Measurements from ENCODE around the gene KIF2C. TPM values are rescaled to one million over a fixed set of nuclear protein-coding genes. Genes with fewer than 3 reads are reported as not detected.
A peak's percentile ranks its signal among the peaks of the same experiment; 100 is the strongest.
"Not testable (repeated sequence)": the region's sequence is repeated elsewhere in the genome, so short reads cannot be mapped to it uniquely, and the experiment has no call there.

The KIF2C gene
- total and polyA plus RNA-seq, 2 experiments from 2014 or later: 5.8 to 6.7 TPM

GRCh38 chr1:44808063-44808937 is 68.7 kb downstream of the KIF2C start, which contains the start of gene BTBD19:
BTBD19 (plus strand) TSS chr1:44808523; CDS start chr1:44808821, 298 bp downstream.
- TF ChIP-seq EZH2phosphoT487 (IDR thresholded peaks at IDR 0.05; ENCODE audit: low read depth, severe bottlenecking, unreplicated experiment): no peak
- no peak for TF ChIP-seq CTCF (IDR thresholded peaks at IDR 0.05; ENCODE audit: poor library complexity)
- no peak for TF ChIP-seq EZH2 (IDR thresholded peaks at IDR 0.05; ENCODE audit: borderline replicate concordance)
- Histone ChIP-seq H3K4me1 (ENCODE audit: insufficient read depth) (peaks cover 51% of the 10 kb centered on the region), H3K9me2 (replicated peaks; ENCODE audit: insufficient read depth) (no peaks in the 10 kb centered on the region), H3K36me3 (replicated peaks; ENCODE audit: insufficient read depth, low read depth) (no peaks in the 10 kb centered on the region), H3K4me3 (no peak within 1 kb of the TSS), H3K27ac (peak within 1 kb of the TSS; percentile 100), H2AFZ (no peak within 1 kb of the TSS), H3K4me2 (peak within 1 kb of the TSS; percentile 75), H4K20me1 (ENCODE audit: insufficient read depth, poor library complexity, severe bottlenecking) (no peaks in the 10 kb centered on the region), H3K79me2 (peaks cover 17% of the 10 kb centered on the region), H3K27me3 (no peaks in the 10 kb centered on the region), H3K9me3 (ENCODE audit: low read depth) (no peaks in the 10 kb centered on the region)
- 27% methylated on average over 23 of the region's 23 CpGs for WGBS (ENCODE audit: low lambda C conversion rate, missing lambda C conversion rate)
- DNase-seq (ENCODE audit: low spot score): peak; percentile 95

DNA sequence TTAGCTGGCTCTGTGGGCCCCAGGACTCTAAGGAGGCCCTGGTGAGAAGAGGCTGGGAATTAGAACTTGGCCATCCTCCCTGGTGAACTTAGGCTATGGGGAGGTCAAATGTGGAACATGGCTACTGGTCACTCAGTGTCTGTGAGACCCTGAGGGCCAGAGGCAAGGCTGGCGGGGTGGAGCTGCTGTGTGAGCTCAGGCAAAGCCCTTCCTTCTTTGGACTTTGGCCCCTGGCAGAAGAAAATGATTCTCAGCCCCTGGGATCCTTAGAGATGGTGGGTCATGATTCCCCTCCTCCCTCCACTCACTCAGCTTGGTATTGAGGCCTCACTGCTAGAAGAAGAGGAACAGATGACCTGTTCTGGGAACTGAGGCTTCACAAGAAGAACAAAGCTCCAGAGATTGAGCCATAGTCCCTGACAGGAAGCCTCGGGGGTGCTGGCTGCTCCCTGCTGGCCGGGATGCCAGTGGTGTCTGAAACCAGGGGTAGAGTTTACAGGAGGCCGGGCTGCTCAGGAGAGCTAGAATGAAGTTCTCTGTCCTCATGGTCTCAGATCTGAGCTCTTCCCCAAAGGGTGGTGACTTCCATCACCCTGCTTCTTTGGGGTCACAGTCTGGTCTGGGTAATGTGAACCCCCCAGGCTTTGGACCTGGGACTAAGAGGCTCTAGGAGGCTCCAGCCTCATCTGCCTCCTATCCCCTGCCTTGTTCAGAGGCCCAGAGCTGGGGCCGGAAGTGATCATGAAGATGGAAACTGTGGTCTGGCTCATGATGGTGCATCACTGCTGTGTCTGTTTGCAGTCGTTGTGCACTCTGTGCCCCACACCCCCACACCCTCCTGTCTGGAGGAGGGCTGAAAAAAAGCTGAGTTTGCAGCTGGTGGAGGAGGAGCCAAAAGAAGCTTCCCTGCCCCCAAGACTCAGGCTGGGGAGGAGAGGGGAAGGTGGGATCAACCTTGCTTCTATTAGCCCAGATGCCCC is 69.6 kb downstream of the KIF2C start:
- peak; percentile 79 for DNase-seq (ENCODE audit: low spot score)
- Histone ChIP-seq H3K4me2 (peak overlapping the region; percentile 75), H3K27ac (peak overlapping the region; percentile 100), H3K4me3 (no peak overlapping the region), H3K4me1 (ENCODE audit: insufficient read depth) (peaks cover 53% of the 10 kb centered on the region), H3K27me3 (no peaks in the 10 kb centered on the region), H3K79me2 (peaks cover 17% of the 10 kb centered on the region), H2AFZ (no peak overlapping the region), H4K20me1 (ENCODE audit: insufficient read depth, poor library complexity, severe bottlenecking) (no peaks in the 10 kb centered on the region), H3K36me3 (replicated peaks; ENCODE audit: insufficient read depth, low read depth) (no peaks in the 10 kb centered on the region), H3K9me2 (replicated peaks; ENCODE audit: insufficient read depth) (no peaks in the 10 kb centered on the region), H3K9me3 (ENCODE audit: low read depth) (no peaks in the 10 kb centered on the region)
- no peak for TF ChIP-seq EZH2 (IDR thresholded peaks at IDR 0.05; ENCODE audit: borderline replicate concordance)
- TF ChIP-seq EZH2phosphoT487 (IDR thresholded peaks at IDR 0.05; ENCODE audit: low read depth, severe bottlenecking, unreplicated experiment): no peak
- no peak for TF ChIP-seq CTCF (IDR thresholded peaks at IDR 0.05; ENCODE audit: poor library complexity)
- WGBS (ENCODE audit: low lambda C conversion rate, missing lambda C conversion rate): 36% methylated on average over 6 of the region's 6 CpGs

DNA sequence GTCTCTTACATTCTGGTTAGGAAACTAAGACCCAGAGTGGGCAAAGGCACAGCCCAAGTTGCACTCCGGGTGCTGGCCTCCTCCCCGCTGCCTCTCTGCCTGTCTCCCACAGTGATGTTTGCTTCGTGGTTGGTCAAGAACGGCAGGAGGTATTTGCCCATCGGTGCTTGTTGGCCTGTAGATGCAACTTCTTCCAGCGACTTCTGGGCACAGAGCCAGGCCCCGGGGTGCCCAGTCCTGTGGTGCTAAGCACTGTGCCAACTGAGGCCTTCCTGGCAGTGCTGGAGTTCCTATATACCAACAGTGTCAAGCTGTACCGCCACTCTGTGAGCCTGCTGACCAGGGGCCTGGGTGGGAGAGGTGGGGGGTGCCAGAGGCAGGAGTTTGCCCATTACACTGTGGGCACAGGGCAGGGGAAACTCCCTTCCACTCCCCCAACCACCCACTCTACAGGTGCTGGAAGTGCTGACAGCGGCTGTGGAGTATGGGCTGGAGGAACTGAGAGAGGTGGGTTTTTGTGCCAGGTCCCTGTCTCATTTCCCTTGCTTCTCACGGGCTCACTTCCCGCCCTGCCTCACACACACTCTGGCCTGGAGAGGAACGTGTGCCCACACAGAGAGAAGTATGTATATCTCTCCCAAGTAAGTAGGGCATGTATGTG is 70.6 kb downstream of the KIF2C start:
- Histone ChIP-seq H3K36me3 (replicated peaks; ENCODE audit: insufficient read depth, low read depth) (no peaks in the 10 kb centered on the region), H3K4me1 (ENCODE audit: insufficient read depth) (peaks cover 53% of the 10 kb centered on the region), H3K9me3 (ENCODE audit: low read depth) (no peaks in the 10 kb centered on the region), H4K20me1 (ENCODE audit: insufficient read depth, poor library complexity, severe bottlenecking) (no peaks in the 10 kb centered on the region), H3K27me3 (no peaks in the 10 kb centered on the region), H3K9me2 (replicated peaks; ENCODE audit: insufficient read depth) (no peaks in the 10 kb centered on the region), H3K79me2 (peaks cover 17% of the 10 kb centered on the region), H3K4me2 (peak overlapping the region; percentile 75), H3K4me3 (no peak overlapping the region), H2AFZ (no peak overlapping the region), H3K27ac (peak overlapping the region; percentile 100)
- 84% methylated on average over 12 of the region's 12 CpGs for WGBS (ENCODE audit: low lambda C conversion rate, missing lambda C conversion rate)
- no peak for TF ChIP-seq CTCF (IDR thresholded peaks at IDR 0.05; ENCODE audit: poor library complexity)
- TF ChIP-seq EZH2 (IDR thresholded peaks at IDR 0.05; ENCODE audit: borderline replicate concordance): no peak
- TF ChIP-seq EZH2phosphoT487 (IDR thresholded peaks at IDR 0.05; ENCODE audit: low read depth, severe bottlenecking, unreplicated experiment): no peak
- DNase-seq (ENCODE audit: low spot score): peak; percentile 16

GRCh38 chr1:44810762-44811105 is 71.1 kb downstream of the KIF2C start:
- Histone ChIP-seq H3K4me1 (ENCODE audit: insufficient read depth) (peaks cover 53% of the 10 kb centered on the region), H3K27ac (peak overlapping the region; percentile 100), H3K79me2 (peaks cover 17% of the 10 kb centered on the region), H3K4me2 (peak overlapping the region; percentile 75)
- H3K27me3 ChIP-seq; H3K9me2 ChIP-seq (replicated peaks; ENCODE audit: insufficient read depth); H2AFZ ChIP-seq; H3K9me3 ChIP-seq (ENCODE audit: low read depth); H4K20me1 ChIP-seq (ENCODE audit: insufficient read depth, poor library complexity, severe bottlenecking); DNase-seq (ENCODE audit: low spot score); H3K4me3 ChIP-seq; H3K36me3 ChIP-seq (replicated peaks; ENCODE audit: insufficient read depth, low read depth): not testable (repeated sequence)
- WGBS (ENCODE audit: low lambda C conversion rate, missing lambda C conversion rate): 98% methylated on average over 4 of the region's 4 CpGs

Data from hepatocyte (in vitro differentiated cells).